ENCODE results near the gene PLPP4.

Gene PLPP4

GRCh38 chr10:120456626-120457430, at the start of gene PLPP4:
Gene PLPP4 (plus strand): TSS chr10:120457227. CDS start chr10:120457306, 79 bp downstream.
- peaks cover 2% of the 10 kb centered on the region for H3K4me1 Mint-ChIP-seq (ENCODE audit: low read depth)
- peaks cover 44% of the 10 kb centered on the region for H3K27me3 Mint-ChIP-seq
- no peaks in the 10 kb centered on the region for H3K9me3 Mint-ChIP-seq
- H3K27ac Mint-ChIP-seq = no peak within 1 kb of the TSS
- H3K4me3 Mint-ChIP-seq = no peak within 1 kb of the TSS
- DNase-seq = no peak
- no peaks in the 10 kb centered on the region for H3K36me3 Mint-ChIP-seq (ENCODE audit: low read depth)

GRCh38 chr10:120409816-120410215, 47.2 kb upstream of the PLPP4 start:
- no peak for DNase-seq
- H3K27me3 Mint-ChIP-seq = peaks cover 11% of the 10 kb centered on the region
- no peak overlapping the region for H3K4me3 Mint-ChIP-seq
- no peaks in the 10 kb centered on the region for H3K9me3 Mint-ChIP-seq
- H3K27ac Mint-ChIP-seq = no peak overlapping the region
- H3K4me1 Mint-ChIP-seq (ENCODE audit: low read depth) = no peaks in the 10 kb centered on the region
- H3K36me3 Mint-ChIP-seq (ENCODE audit: low read depth) = no peaks in the 10 kb centered on the region

GRCh38 chr10:120414946-120415345, 42.1 kb upstream of the PLPP4 start:
- Mint-ChIP-seq H3K4me3 (no peak overlapping the region), H3K36me3 (ENCODE audit: low read depth) (no peaks in the 10 kb centered on the region), H3K27ac (no peak overlapping the region), H3K9me3 (no peaks in the 10 kb centered on the region), H3K27me3 (peaks cover 8% of the 10 kb centered on the region), H3K4me1 (ENCODE audit: low read depth) (no peaks in the 10 kb centered on the region)
- no peak for DNase-seq

GRCh38 chr10:120415709-120416330, 41.2 kb upstream of the PLPP4 start:
- H3K36me3 Mint-ChIP-seq (ENCODE audit: low read depth) = no peaks in the 10 kb centered on the region
- H3K27me3 Mint-ChIP-seq = peaks cover 8% of the 10 kb centered on the region
- no peak overlapping the region for H3K27ac Mint-ChIP-seq
- no peak overlapping the region for H3K4me3 Mint-ChIP-seq
- no peaks in the 10 kb centered on the region for H3K9me3 Mint-ChIP-seq
- no peak for DNase-seq
- no peaks in the 10 kb centered on the region for H3K4me1 Mint-ChIP-seq (ENCODE audit: low read depth)

GRCh38 chr10:120420421-120420820, 36.6 kb upstream of the PLPP4 start:
- Mint-ChIP-seq H3K4me1 (ENCODE audit: low read depth) (no peaks in the 10 kb centered on the region), H3K36me3 (ENCODE audit: low read depth) (no peaks in the 10 kb centered on the region), H3K27ac (no peak overlapping the region), H3K4me3 (no peak overlapping the region), H3K27me3 (no peaks in the 10 kb centered on the region), H3K9me3 (no peaks in the 10 kb centered on the region)
- DNase-seq = no peak

- no peaks in the 10 kb centered on the region for H3K4me1 Mint-ChIP-seq (ENCODE audit: low read depth)
- DNase-seq = no peak
- H3K36me3 Mint-ChIP-seq (ENCODE audit: low read depth) = no peaks in the 10 kb centered on the region
- H3K27me3 Mint-ChIP-seq = no peaks in the 10 kb centered on the region
- H3K27ac Mint-ChIP-seq = no peak overlapping the region
- H3K4me3 Mint-ChIP-seq = no peak overlapping the region
- H3K9me3 Mint-ChIP-seq = no peaks in the 10 kb centered on the region
Measured at GRCh38 chr10:120421250-120421649, 35.8 kb upstream of the PLPP4 start.

GRCh38 chr10:120422457-120422856, 34.6 kb upstream of the PLPP4 start:
- Mint-ChIP-seq H3K27me3 (no peaks in the 10 kb centered on the region), H3K27ac (no peak overlapping the region), H3K36me3 (ENCODE audit: low read depth) (no peaks in the 10 kb centered on the region), H3K4me3 (no peak overlapping the region), H3K9me3 (no peaks in the 10 kb centered on the region), H3K4me1 (ENCODE audit: low read depth) (no peaks in the 10 kb centered on the region)
- no peak for DNase-seq

GRCh38 chr10:120423431-120424197, 33.4 kb upstream of the PLPP4 start:
- no peaks in the 10 kb centered on the region for H3K27me3 Mint-ChIP-seq
- no peaks in the 10 kb centered on the region for H3K4me1 Mint-ChIP-seq (ENCODE audit: low read depth)
- no peak overlapping the region for H3K27ac Mint-ChIP-seq
- H3K9me3 Mint-ChIP-seq = no peaks in the 10 kb centered on the region
- DNase-seq = no peak
- H3K4me3 Mint-ChIP-seq = no peak overlapping the region
- H3K36me3 Mint-ChIP-seq (ENCODE audit: low read depth) = no peaks in the 10 kb centered on the region

GRCh38 chr10:120424198-120424464, 32.9 kb upstream of the PLPP4 start:
- Mint-ChIP-seq H3K4me3 (no peak overlapping the region), H3K9me3 (no peaks in the 10 kb centered on the region)

GRCh38 chr10:120426306-120426705, 30.7 kb upstream of the PLPP4 start:
- Mint-ChIP-seq H3K36me3 (ENCODE audit: low read depth) (no peaks in the 10 kb centered on the region), H3K27ac (no peak overlapping the region), H3K9me3 (no peaks in the 10 kb centered on the region), H3K4me1 (ENCODE audit: low read depth) (peaks cover under 1% of the 10 kb centered on the region), H3K4me3 (no peak overlapping the region), H3K27me3 (peaks cover 16% of the 10 kb centered on the region)
- no peak for DNase-seq

More at GRCh38 chr10:120424198-120424464, 32.9 kb upstream of the PLPP4 start:
- no peak overlapping the region for H3K27ac Mint-ChIP-seq
- no peaks in the 10 kb centered on the region for H3K36me3 Mint-ChIP-seq (ENCODE audit: low read depth)
- H3K4me1 Mint-ChIP-seq (ENCODE audit: low read depth) = no peaks in the 10 kb centered on the region
- no peak for DNase-seq
- H3K27me3 Mint-ChIP-seq = no peaks in the 10 kb centered on the region

GRCh38 chr10:120428754-120429153, 28.3 kb upstream of the PLPP4 start:
- Mint-ChIP-seq H3K4me3 (no peak overlapping the region), H3K4me1 (ENCODE audit: low read depth) (peaks cover 2% of the 10 kb centered on the region), H3K36me3 (ENCODE audit: low read depth) (no peaks in the 10 kb centered on the region), H3K27ac (no peak overlapping the region), H3K9me3 (no peaks in the 10 kb centered on the region), H3K27me3 (peaks cover 33% of the 10 kb centered on the region)
- DNase-seq = no peak

- no peaks in the 10 kb centered on the region for H3K36me3 Mint-ChIP-seq (ENCODE audit: low read depth)
- no peak overlapping the region for H3K4me3 Mint-ChIP-seq
- H3K4me1 Mint-ChIP-seq (ENCODE audit: low read depth) = peaks cover 2% of the 10 kb centered on the region
- H3K27me3 Mint-ChIP-seq = peaks cover 33% of the 10 kb centered on the region
- no peak for DNase-seq
- no peak overlapping the region for H3K27ac Mint-ChIP-seq
- H3K9me3 Mint-ChIP-seq = no peaks in the 10 kb centered on the region
Measured at GRCh38 chr10:120429395-120429794, 27.6 kb upstream of the PLPP4 start.

- Mint-ChIP-seq H3K9me3 (no peaks in the 10 kb centered on the region), H3K4me1 (ENCODE audit: low read depth) (peaks cover 2% of the 10 kb centered on the region), H3K27ac (no peak overlapping the region), H3K4me3 (no peak overlapping the region), H3K36me3 (ENCODE audit: low read depth) (no peaks in the 10 kb centered on the region), H3K27me3 (peaks cover 33% of the 10 kb centered on the region)
- DNase-seq = no peak
Measured at GRCh38 chr10:120431251-120431651, 25.8 kb upstream of the PLPP4 start.

GRCh38 chr10:120432209-120432608, 24.8 kb upstream of the PLPP4 start:
- Mint-ChIP-seq H3K4me3 (no peak overlapping the region), H3K27me3 (peaks cover 33% of the 10 kb centered on the region), H3K27ac (no peak overlapping the region), H3K4me1 (ENCODE audit: low read depth) (peaks cover 2% of the 10 kb centered on the region), H3K9me3 (no peaks in the 10 kb centered on the region), H3K36me3 (ENCODE audit: low read depth) (no peaks in the 10 kb centered on the region)
- DNase-seq = no peak

- no peak overlapping the region for H3K27ac Mint-ChIP-seq
- peaks cover 2% of the 10 kb centered on the region for H3K4me1 Mint-ChIP-seq (ENCODE audit: low read depth)
- no peak for DNase-seq
- no peaks in the 10 kb centered on the region for H3K36me3 Mint-ChIP-seq (ENCODE audit: low read depth)
- H3K27me3 Mint-ChIP-seq = peaks cover 33% of the 10 kb centered on the region
- H3K9me3 Mint-ChIP-seq = no peaks in the 10 kb centered on the region
- no peak overlapping the region for H3K4me3 Mint-ChIP-seq
Measured at GRCh38 chr10:120433141-120433540, 23.9 kb upstream of the PLPP4 start.

Data from activated T-cell treated with anti-CD3 and anti-CD28 coated beads, Interleukin-2, amount 50 U/mL, for 24 hours (primary cell).